OCI-LY1 (cell line): ENCODE data around the gene HOXB4.

Experiments
- H2AFZ ChIP-seq: fragments of 200-600 bp; sonication (generic), shearing (Covaris generic); 2 replicates; pipeline ENCODE4 v1.6.0; 2014; ENCODE audit warnings: antibody characterized with exemption, mild to moderate bottlenecking, low read length
- H3F3A ChIP-seq: fragments of 200-600 bp; sonication (generic), shearing (Covaris generic); 2 replicates; pipeline ENCODE4 v1.6.0; 2014; ENCODE audit warnings: mild to moderate bottlenecking, antibody characterized with exemption, low read length, moderate library complexity; ENCODE audit not compliant: insufficient read depth
- H3K27ac ChIP-seq: fragments of 200-600 bp; sonication (generic); 2 replicates; pipeline ENCODE4 v1.5.1; 2014; ENCODE audit warnings: low read length, mixed run types, mild to moderate bottlenecking, low read depth; ENCODE audit not compliant: poor library complexity, severe bottlenecking
- H3K27me3 ChIP-seq: fragments of 200-600 bp; sonication (generic); 2 replicates; pipeline ENCODE4 v1.6.0; 2014; ENCODE audit warnings: antibody characterized with exemption, mild to moderate bottlenecking, low read length, moderate library complexity; ENCODE audit not compliant: insufficient read depth
- H3K36me3 ChIP-seq: fragments of 200-600 bp; sonication (generic); 2 replicates; pipeline ENCODE4 v1.6.1; 2014; ENCODE audit warnings: mild to moderate bottlenecking, antibody characterized with exemption, low read length, moderate library complexity, mixed read lengths; ENCODE audit not compliant: insufficient read depth
- H3K4me1 ChIP-seq: fragments of 200-600 bp; sonication (generic); 2 replicates; pipeline ENCODE4 v1.5.1; 2014; ENCODE audit warnings: mild to moderate bottlenecking, low read length, moderate library complexity; ENCODE audit not compliant: insufficient read depth, severe bottlenecking
- H3K4me2 ChIP-seq: fragments of 200-600 bp; sonication (generic), shearing (Covaris generic); 2 replicates; pipeline ENCODE4 v1.6.1; 2014; ENCODE audit warnings: low read length
- H3K4me3 ChIP-seq: fragments of 200-600 bp; sonication (generic); 2 replicates; pipeline ENCODE4 v1.5.1; 2014; ENCODE audit warnings: low read length, low read depth, mild to moderate bottlenecking, mixed read lengths; ENCODE audit not compliant: poor library complexity, severe bottlenecking
- H3K79me2 ChIP-seq: fragments of 200-600 bp; shearing (Covaris generic); 2 replicates; pipeline ENCODE4 v1.6.1; 2016; ENCODE audit warnings: mixed run types, low read length, mixed read lengths; ENCODE audit not compliant: insufficient read depth
- H3K9ac ChIP-seq: fragments of 200-600 bp; sonication (generic), shearing (Covaris generic); 2 replicates; pipeline ENCODE4 v1.6.1; 2014; ENCODE audit warnings: mild to moderate bottlenecking, low read length, mixed read lengths
- H3K9me2 ChIP-seq: fragments of 200-600 bp; sonication (generic), shearing (Covaris generic); 2 replicates; pipeline ENCODE4 v1.6.1; 2014; ENCODE audit warnings: low read depth, mild to moderate bottlenecking, low read length, mixed read lengths
- H3K9me3 ChIP-seq: fragments of 200-600 bp; shearing (Covaris generic); 2 replicates; pipeline ENCODE4 v1.6.1; 2014; ENCODE audit warnings: low read length, mixed read lengths
- H4K20me1 ChIP-seq: fragments of 200-600 bp; sonication (generic), shearing (Covaris generic); 2 replicates; pipeline ENCODE4 v1.6.0; 2016; ENCODE audit warnings: mild to moderate bottlenecking, low read length; ENCODE audit not compliant: insufficient read depth
- CTCF ChIP-seq: fragments of 200-600 bp; sonication (generic), shearing (Covaris generic); IDR thresholded peaks from 2 replicates; pipeline ENCODE4 v1.5.1; 2017; ENCODE audit warnings: mild to moderate bottlenecking, antibody characterized with exemption, low read length, moderate library complexity, mixed read lengths
- EZH2 ChIP-seq: fragments of 200-600 bp; sonication (generic), shearing (Covaris generic); IDR thresholded peaks from 2 replicates; pipeline ENCODE4 v1.8.0; 2017; ENCODE audit warnings: borderline replicate concordance, mixed run types, mild to moderate bottlenecking, antibody characterized with exemption, low read length, moderate library complexity, mixed read lengths

HOXB4 gene

DNA sequence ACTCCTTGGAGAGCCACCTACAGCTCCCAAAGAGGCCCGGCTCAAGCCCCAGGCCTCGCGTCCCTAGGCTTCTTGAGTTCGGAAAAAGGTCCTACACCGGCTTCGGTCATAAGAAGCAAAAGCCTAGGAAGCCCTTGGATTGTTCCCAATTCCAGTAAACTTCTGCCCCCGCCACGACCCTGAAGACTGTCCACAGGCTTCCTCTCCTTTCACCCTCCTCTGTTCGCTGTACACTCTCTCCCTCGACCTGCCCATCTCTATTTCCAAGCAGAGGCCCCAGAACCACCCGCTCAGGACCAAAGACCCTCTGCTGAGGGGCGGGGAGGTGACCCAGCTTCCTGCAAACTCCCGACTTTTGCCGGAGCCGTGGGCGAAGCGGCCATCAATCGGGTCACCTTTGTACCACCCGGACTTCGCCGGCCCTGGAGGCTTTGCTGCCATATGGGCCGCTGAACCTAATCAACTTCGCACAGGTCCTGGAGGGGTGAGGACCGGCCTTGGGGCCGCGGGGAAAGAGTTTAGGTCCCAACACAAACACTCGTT is 36.0 kb downstream of the HOXB4 start:
- Histone ChIP-seq H3K27ac (no peak overlapping the region), H4K20me1 (no peaks in the 10 kb centered on the region), H3K9ac (no peak overlapping the region), H3K79me2 (no peaks in the 10 kb centered on the region), H3K4me2 (no peak overlapping the region), H3K9me3 (no peaks in the 10 kb centered on the region), H3K27me3 (no peaks in the 10 kb centered on the region), H3K4me1 (no peaks in the 10 kb centered on the region), H2AFZ (no peak overlapping the region), H3K4me3 (no peak overlapping the region), H3K9me2 (no peaks in the 10 kb centered on the region), H3K36me3 (no peaks in the 10 kb centered on the region), H3F3A (no peaks in the 10 kb centered on the region)
- TF ChIP-seq CTCF = no peak
- no peak for TF ChIP-seq EZH2

- Histone ChIP-seq H3K79me2 (no peaks in the 10 kb centered on the region), H3K4me1 (no peaks in the 10 kb centered on the region), H3K4me3 (no peak overlapping the region), H3K27me3 (no peaks in the 10 kb centered on the region), H3K4me2 (no peak overlapping the region), H3K9ac (no peak overlapping the region), H3K27ac (no peak overlapping the region), H3K9me3 (no peaks in the 10 kb centered on the region), H2AFZ (no peak overlapping the region), H3F3A (no peaks in the 10 kb centered on the region), H3K9me2 (no peaks in the 10 kb centered on the region), H4K20me1 (no peaks in the 10 kb centered on the region), H3K36me3 (no peaks in the 10 kb centered on the region)
- no peak for TF ChIP-seq CTCF
These were observed 36.5 kb downstream of the HOXB4 start for GRCh38 chr17:48541577-48542113.

- Histone ChIP-seq H3K79me2 (no peaks in the 10 kb centered on the region), H3K9ac (no peak overlapping the region), H3K36me3 (no peaks in the 10 kb centered on the region), H2AFZ (no peak overlapping the region), H3K4me3 (no peak overlapping the region), H3K9me2 (no peaks in the 10 kb centered on the region), H4K20me1 (no peaks in the 10 kb centered on the region), H3K27ac (no peak overlapping the region), H3K4me2 (no peak overlapping the region), H3K27me3 (no peaks in the 10 kb centered on the region), H3K9me3 (no peaks in the 10 kb centered on the region), H3F3A (no peaks in the 10 kb centered on the region), H3K4me1 (no peaks in the 10 kb centered on the region)
- TF ChIP-seq CTCF = no peak
- no peak for TF ChIP-seq EZH2
These were observed 37.0 kb downstream of the HOXB4 start for GRCh38 chr17:48541036-48541576.
